AG09309 (cell line): ENCODE measurements around the gene DNMT3A.

ENCODE experiments used
- DNase-seq: peaks from one replicate; pipeline ENCODE4 v3.0.0-alpha.2; 2010; ENCODE audit warnings: low read depth
- H3K4me3 ChIP-seq: 2 replicates; pipeline ENCODE4 v1.5.1; 2011; ENCODE audit warnings: mild to moderate bottlenecking, low read depth, low read length, moderate library complexity; ENCODE audit not compliant: control insufficient read depth
- CTCF ChIP-seq: IDR thresholded peaks from 2 replicates; pipeline ENCODE4 v1.5.1; 2011; ENCODE audit warnings: mild to moderate bottlenecking, low read depth, low read length, inconsistent platforms; ENCODE audit not compliant: insufficient read depth, control insufficient read depth; ENCODE audit errors: missing control alignments

DNMT3A gene

GRCh38 chr2:25361261-25362048 is 19.7 kb upstream of the DNMT3A start:
- H3K4me3 ChIP-seq, result peak overlapping the region; percentile 47
- DNase-seq, result no peak
- no peak for TF ChIP-seq CTCF

- TF ChIP-seq CTCF, result no peak
- no peak for DNase-seq
- H3K4me3 ChIP-seq, result no peak overlapping the region
Measured at GRCh38 chr2:25358836-25359235, 17.1 kb upstream of the DNMT3A start.

- no peak for TF ChIP-seq CTCF
- DNase-seq, result no peak
- H3K4me3 ChIP-seq, result no peak overlapping the region
Measured at GRCh38 chr2:25358249-25358815, 16.6 kb upstream of the DNMT3A start.

GRCh38 chr2:25356088-25356487 is 14.4 kb upstream of the DNMT3A start:
- TF ChIP-seq CTCF, result no peak
- DNase-seq, result no peak
- no peak overlapping the region for H3K4me3 ChIP-seq

- DNase-seq, result no peak
- TF ChIP-seq CTCF, result no peak
- H3K4me3 ChIP-seq, result no peak overlapping the region
Measured at GRCh38 chr2:25355270-25355669, 13.5 kb upstream of the DNMT3A start.

- H3K4me3 ChIP-seq, result no peak overlapping the region
- TF ChIP-seq CTCF, result no peak
- DNase-seq, result no peak
Measured at GRCh38 chr2:25354116-25354515, 12.4 kb upstream of the DNMT3A start.

- TF ChIP-seq CTCF, result no peak
- DNase-seq, result peak; percentile 38
- no peak overlapping the region for H3K4me3 ChIP-seq
Measured at GRCh38 chr2:25349397-25349796, 7.7 kb upstream of the DNMT3A start.
